ENCODE data around the gene MAP2K3.
"Not testable (repeated sequence)": the region's sequence is repeated elsewhere in the genome, so short reads cannot be mapped to it uniquely, and the experiment has no call there.

Gene MAP2K3

GRCh38 chr17:21298056-21298982, 13.8 kb downstream of the MAP2K3 start:
- DNase-seq = no peak

- DNase-seq = no peak
Measured at GRCh38 chr17:21298983-21299519, 14.5 kb downstream of the MAP2K3 start.

- DNase-seq = no peak
Measured at GRCh38 chr17:21299981-21300600, 15.6 kb downstream of the MAP2K3 start.

GRCh38 chr17:21300601-21301571, 16.4 kb downstream of the MAP2K3 start:
- DNase-seq = no peak

GRCh38 chr17:21301593-21302550, 17.4 kb downstream of the MAP2K3 start:
- no peak for DNase-seq

GRCh38 chr17:21302711-21303425, 18.4 kb downstream of the MAP2K3 start:
- no peak for DNase-seq

- DNase-seq = no peak
Measured at GRCh38 chr17:21303441-21304065, 19.0 kb downstream of the MAP2K3 start.

- DNase-seq = no peak
Measured at GRCh38 chr17:21304091-21304490, 19.6 kb downstream of the MAP2K3 start.

GRCh38 chr17:21304551-21305151, 20.1 kb downstream of the MAP2K3 start:
- not testable (repeated sequence) for DNase-seq

- DNase-seq = not testable (repeated sequence)
Measured at GRCh38 chr17:21305431-21306180, 21.1 kb downstream of the MAP2K3 start.

GRCh38 chr17:21306611-21307272, 22.2 kb downstream of the MAP2K3 start:
- DNase-seq = not testable (repeated sequence)

- DNase-seq = not testable (repeated sequence)
Measured at GRCh38 chr17:21307273-21307625, 22.7 kb downstream of the MAP2K3 start.

GRCh38 chr17:21308931-21309381, 24.4 kb downstream of the MAP2K3 start:
- DNase-seq = not testable (repeated sequence)

- not testable (repeated sequence) for DNase-seq
Measured at GRCh38 chr17:21310061-21310765, 25.7 kb downstream of the MAP2K3 start.

- not testable (repeated sequence) for DNase-seq
Measured at GRCh38 chr17:21310766-21311602, 26.5 kb downstream of the MAP2K3 start.

GRCh38 chr17:21313320-21313719, 28.8 kb downstream of the MAP2K3 start:
- DNase-seq = no peak

- not testable (repeated sequence) for DNase-seq
Measured at GRCh38 chr17:21313761-21314160, 29.2 kb downstream of the MAP2K3 start.

Data from NCI-H1048 (cell line).